Loucy (cell line): ENCODE data around the gene LATS1.
A peak's percentile ranks its signal among the peaks of the same experiment; 100 is the strongest.

ENCODE experiments used
- H2AFZ ChIP-seq: fragments of 200-600 bp; sonication (generic); 2 replicates; pipeline ENCODE4 v1.6.0; 2016; ENCODE audit warnings: antibody characterized with exemption, mild to moderate bottlenecking, low read length, moderate library complexity
- H3F3A ChIP-seq: fragments of 200-600 bp; 2 replicates; pipeline ENCODE4 v1.6.0; 2016; ENCODE audit warnings: antibody characterized with exemption, low read depth, mild to moderate bottlenecking
- H3K27me3 ChIP-seq: fragments of 200-600 bp; sonication (generic); 2 replicates; pipeline ENCODE4 v1.6.1; 2014; ENCODE audit warnings: low read length, mild to moderate bottlenecking; ENCODE audit not compliant: insufficient read depth, poor library complexity, severe bottlenecking
- H3K36me3 ChIP-seq: fragments of 200-600 bp; sonication (generic); 2 replicates; pipeline ENCODE4 v1.6.1; 2016; ENCODE audit warnings: low read length; ENCODE audit not compliant: insufficient read depth
- H3K4me1 ChIP-seq: fragments of 200-600 bp; sonication (generic); 2 replicates; pipeline ENCODE4 v1.5.1; 2014; ENCODE audit warnings: low read length, mild to moderate bottlenecking; ENCODE audit not compliant: insufficient read depth, poor library complexity, severe bottlenecking
- H3K4me2 ChIP-seq: fragments of 200-600 bp; sonication (generic); 2 replicates; pipeline ENCODE4 v1.6.0; 2014; ENCODE audit warnings: antibody characterized with exemption, low read length, low read depth, mild to moderate bottlenecking; ENCODE audit not compliant: poor library complexity, severe bottlenecking
- H3K4me3 ChIP-seq: fragments of 200-600 bp; sonication (generic); 2 replicates; pipeline ENCODE4 v1.5.1; 2014; ENCODE audit warnings: low read length, mild to moderate bottlenecking, mixed read lengths; ENCODE audit not compliant: poor library complexity, severe bottlenecking
- H3K79me2 ChIP-seq: fragments of 200-600 bp; sonication (generic); 2 replicates; pipeline ENCODE4 v1.6.1; 2014; ENCODE audit warnings: low read length; ENCODE audit not compliant: insufficient read depth
- H3K9ac ChIP-seq: fragments of 200-600 bp; sonication (generic); 2 replicates; pipeline ENCODE4 v1.6.0; 2014; ENCODE audit warnings: mild to moderate bottlenecking, low read depth, low read length, moderate library complexity; ENCODE audit not compliant: poor library complexity, severe bottlenecking
- H3K9me2 ChIP-seq: fragments of 200-600 bp; sonication (generic); replicated peaks from 2 replicates; pipeline ENCODE4 v1.6.1; 2016; ENCODE audit warnings: low read depth, low read length, mixed read lengths
- H3K9me3 ChIP-seq: fragments of 200-600 bp; sonication (generic); 2 replicates; pipeline ENCODE4 v1.6.1; 2014; ENCODE audit warnings: mild to moderate bottlenecking, antibody characterized with exemption, low read length, low read depth; ENCODE audit not compliant: insufficient read depth
- H4K20me1 ChIP-seq: fragments of 200-600 bp; sonication (generic); 2 replicates; pipeline ENCODE4 v1.6.0; 2014; ENCODE audit warnings: antibody characterized with exemption, low read length, mild to moderate bottlenecking; ENCODE audit not compliant: insufficient read depth, poor library complexity, severe bottlenecking
- CTCF ChIP-seq: fragments of 200-600 bp; sonication (generic); conservative IDR thresholded peaks from 2 replicates; pipeline ENCODE4 v1.5.1; 2014; ENCODE audit warnings: mild to moderate bottlenecking, antibody characterized with exemption, low read length
- EZH2phosphoT487 ChIP-seq: fragments of 200-600 bp; IDR thresholded peaks from 2 replicates; pipeline ENCODE4 v1.6.1; 2018; ENCODE audit warnings: antibody characterized with exemption, mild to moderate bottlenecking, moderate library complexity, borderline replicate concordance

Gene LATS1

DNA sequence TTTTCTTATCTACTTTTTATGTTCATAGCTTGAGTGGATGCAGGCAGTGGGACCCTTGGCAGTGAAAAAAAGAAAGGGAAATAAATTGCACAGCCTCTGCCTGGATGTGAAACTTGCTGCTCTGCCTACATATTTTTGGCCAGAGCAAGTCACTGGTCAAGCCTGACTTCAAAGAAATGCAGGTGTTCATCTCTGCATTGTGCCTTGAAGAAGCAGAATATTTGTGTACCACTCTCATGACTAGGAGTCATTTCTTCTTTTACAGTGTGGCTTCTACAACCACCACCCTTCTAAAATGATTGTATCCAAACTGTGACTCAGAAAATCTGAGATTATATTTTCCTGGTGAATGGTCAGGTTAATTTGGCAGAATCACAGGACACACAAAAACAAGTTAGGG lies 66.8 kb downstream of the LATS1 start:
- no peaks in the 10 kb centered on the region for H3K9me2 ChIP-seq
- no peaks in the 10 kb centered on the region for H3K36me3 ChIP-seq
- no peak overlapping the region for H3K9ac ChIP-seq
- peaks cover 24% of the 10 kb centered on the region for H3K79me2 ChIP-seq
- TF ChIP-seq EZH2phosphoT487 (no peak), CTCF (no peak)
- no peaks in the 10 kb centered on the region for H3K27me3 ChIP-seq
- no peak overlapping the region for H2AFZ ChIP-seq
- H3K4me3 ChIP-seq, result no peak overlapping the region
- no peak overlapping the region for H3K4me2 ChIP-seq
- peaks cover 22% of the 10 kb centered on the region for H3K4me1 ChIP-seq
- no peaks in the 10 kb centered on the region for H3K9me3 ChIP-seq
- peaks cover 6% of the 10 kb centered on the region for H4K20me1 ChIP-seq
- H3F3A ChIP-seq, result no peaks in the 10 kb centered on the region; the same call in 1 of the 2 replicates

GRCh38 chr6:149648148-149649145 lies 69.5 kb downstream of the LATS1 start, which contains the start of gene KATNA1:
TSS of gene KATNA1 (minus strand) at chr6:149648714. CDS start at chr6:149638547, 10,167 bp downstream.
- H3K4me1 ChIP-seq, result peaks cover 28% of the 10 kb centered on the region
- peaks cover 10% of the 10 kb centered on the region for H4K20me1 ChIP-seq
- no peaks in the 10 kb centered on the region for H3K9me2 ChIP-seq
- H2AFZ ChIP-seq, result peak within 1 kb of the TSS; percentile 100
- no peaks in the 10 kb centered on the region for H3K9me3 ChIP-seq
- H3F3A ChIP-seq, result no peaks in the 10 kb centered on the region; the same call in 1 of the 2 replicates
- H3K36me3 ChIP-seq, result no peaks in the 10 kb centered on the region
- H3K79me2 ChIP-seq, result peaks cover 45% of the 10 kb centered on the region
- H3K27me3 ChIP-seq, result no peaks in the 10 kb centered on the region
- TF ChIP-seq EZH2phosphoT487, result no peak
- no peak for TF ChIP-seq CTCF
- H3K4me3 ChIP-seq, result peak within 1 kb of the TSS; percentile 91
- H3K4me2 ChIP-seq, result peak within 1 kb of the TSS; percentile 80
- H3K9ac ChIP-seq, result peak within 1 kb of the TSS; percentile 86

GRCh38 chr6:149646599-149646998 lies 71.3 kb downstream of the LATS1 start:
- H3K36me3 ChIP-seq, result no peaks in the 10 kb centered on the region
- H3K9ac ChIP-seq, result peak overlapping the region; percentile 86
- no peak overlapping the region for H2AFZ ChIP-seq
- peak overlapping the region; percentile 80 for H3K4me2 ChIP-seq
- H3K4me1 ChIP-seq, result peaks cover 28% of the 10 kb centered on the region
- no peaks in the 10 kb centered on the region for H3K9me3 ChIP-seq
- H3F3A ChIP-seq, result no peaks in the 10 kb centered on the region; the same call in 1 of the 2 replicates
- H4K20me1 ChIP-seq, result peaks cover 10% of the 10 kb centered on the region
- no peaks in the 10 kb centered on the region for H3K27me3 ChIP-seq
- H3K9me2 ChIP-seq, result no peaks in the 10 kb centered on the region
- no peak for TF ChIP-seq EZH2phosphoT487
- no peak for TF ChIP-seq CTCF
- H3K79me2 ChIP-seq, result peaks cover 59% of the 10 kb centered on the region
- peak overlapping the region; percentile 91 for H3K4me3 ChIP-seq
